Measurements from ENCODE around the gene MATK. TPM values are rescaled to one million over a fixed set of nuclear protein-coding genes. Genes with fewer than 3 reads are reported as not detected.
A peak's percentile ranks its signal among the peaks of the same experiment; 100 is the strongest.

The MATK gene
- total RNA-seq, 1 experiment from 2014 or later: 0.92 TPM

- DNase-seq (ENCODE audit: low spot score): no peak
These were observed 34.9 kb downstream of the MATK start for GRCh38 chr19:3751236-3751635.

GRCh38 chr19:3750211-3750610 is 36.0 kb downstream of the MATK start:
- no peak for DNase-seq (ENCODE audit: low spot score)

GRCh38 chr19:3748965-3749364 is 37.2 kb downstream of the MATK start:
- peak; percentile 23 for DNase-seq (ENCODE audit: low spot score)

- DNase-seq (ENCODE audit: low spot score): no peak
These were observed 39.7 kb downstream of the MATK start for GRCh38 chr19:3746371-3747056.

- DNase-seq (ENCODE audit: low spot score): no peak
These were observed 40.7 kb downstream of the MATK start for GRCh38 chr19:3745363-3746045.

- peak; percentile 33 for DNase-seq (ENCODE audit: low spot score)
These were observed 42.7 kb downstream of the MATK start for GRCh38 chr19:3743486-3743885.

- DNase-seq (ENCODE audit: low spot score): no peak
These were observed 45.8 kb downstream of the MATK start for GRCh38 chr19:3740431-3740830.

- no peak for DNase-seq (ENCODE audit: low spot score)
These were observed 47.5 kb downstream of the MATK start for GRCh38 chr19:3738477-3739220.

- no peak for DNase-seq (ENCODE audit: low spot score)
These were observed 48.5 kb downstream of the MATK start for GRCh38 chr19:3737487-3738205.

- DNase-seq (ENCODE audit: low spot score): no peak
These were observed 50.0 kb downstream of the MATK start for GRCh38 chr19:3736106-3736724.

- no peak for DNase-seq (ENCODE audit: low spot score)
These were observed 51.9 kb downstream of the MATK start for GRCh38 chr19:3734310-3734600.

- no peak for DNase-seq (ENCODE audit: low spot score)
These were observed 52.5 kb downstream of the MATK start for GRCh38 chr19:3733549-3734309.

- DNase-seq (ENCODE audit: low spot score): no peak
These were observed 54.1 kb downstream of the MATK start for GRCh38 chr19:3732108-3732507.

GRCh38 chr19:3730457-3730958 is 55.7 kb downstream of the MATK start:
- DNase-seq (ENCODE audit: low spot score): no peak

Small RNA genes within 50 kb of the gene (small RNA-seq; reads per million reads assigned to genes)
- not detected for gene AC005777.1

Other genes with a start within 250 kb of the MATK start
- not detected in 2 replicates for gene TEKTIP1, start 247.2 kb downstream of the MATK start, total RNA-seq (2014; rRNA removed; shearing (Covaris generic))
- gene MFSD12, start 228.8 kb downstream of the MATK start, total RNA-seq (2014; rRNA removed; shearing (Covaris generic)): 177 and 185 TPM in 2 replicates
- 120 and 152 TPM in 2 replicates for gene HMG20B, start 213.4 kb downstream of the MATK start, total RNA-seq (2014; rRNA removed; shearing (Covaris generic))
- gene GIPC3, start 200.9 kb downstream of the MATK start, total RNA-seq (2014; rRNA removed; shearing (Covaris generic)): not detected in 2 replicates
- gene TBXA2R, start 179.5 kb downstream of the MATK start, total RNA-seq (2014; rRNA removed; shearing (Covaris generic)): not detected in 2 replicates
- gene CACTIN, start 159.6 kb downstream of the MATK start, total RNA-seq (2014; rRNA removed; shearing (Covaris generic)): 54.7 and 55.5 TPM in 2 replicates
- gene PIP5K1C, start 85.9 kb downstream of the MATK start, total RNA-seq (2014; rRNA removed; shearing (Covaris generic)): 18.0 and 18.9 TPM in 2 replicates
- 127 and 139 TPM in 2 replicates for gene TJP3, start 78.0 kb downstream of the MATK start, total RNA-seq (2014; rRNA removed; shearing (Covaris generic))
- 31.4 TPM in 2 replicates for gene APBA3, start 24.7 kb downstream of the MATK start, total RNA-seq (2014; rRNA removed; shearing (Covaris generic))
- 50.7 and 59.5 TPM in 2 replicates for gene MRPL54, start 23.7 kb downstream of the MATK start, total RNA-seq (2014; rRNA removed; shearing (Covaris generic))
- gene RAX2, start 14.2 kb downstream of the MATK start, total RNA-seq (2014; rRNA removed; shearing (Covaris generic)): not detected in 2 replicates
- not detected in 2 replicates for gene ZFR2, start 82.7 kb upstream of the MATK start, total RNA-seq (2014; rRNA removed; shearing (Covaris generic))
- not detected in 2 replicates for gene ATCAY, start 94.3 kb upstream of the MATK start, total RNA-seq (2014; rRNA removed; shearing (Covaris generic))
- not detected in 2 replicates for gene NMRK2, start 146.7 kb upstream of the MATK start, total RNA-seq (2014; rRNA removed; shearing (Covaris generic))
- 75.4 and 84.8 TPM in 2 replicates for gene DAPK3, start 184.7 kb upstream of the MATK start, total RNA-seq (2014; rRNA removed; shearing (Covaris generic))
- gene EEF2, start 199.1 kb upstream of the MATK start, total RNA-seq (2014; rRNA removed; shearing (Covaris generic)): 2,153 and 2,165 TPM in 2 replicates
- 40.6 and 40.8 TPM in 2 replicates for gene PIAS4, start 221.4 kb upstream of the MATK start, total RNA-seq (2014; rRNA removed; shearing (Covaris generic))

All from HT-29 (cell line).